ENCODE measurements around the gene CYP26B1.

GRCh38 chr2:72081451-72081850 is 66.2 kb downstream of the CYP26B1 start:
- TF ChIP-seq MAFK (IDR thresholded peaks at IDR 0.05; ENCODE audit: low read depth, low read length): no peak
- no peak for TF ChIP-seq CHD2 (IDR thresholded peaks at IDR 0.05; ENCODE audit: low read length)
- TF ChIP-seq CTCF (IDR thresholded peaks at IDR 0.05; ENCODE audit: control extremely low read depth in 1 of 3, insufficient read depth in 1 of 3, low read depth in 1 of 3, low read length in 3 of 3): no peak
- no peak for TF ChIP-seq POLR2AphosphoS5 (IDR thresholded peaks at IDR 0.05; ENCODE audit: low read depth, low read length)
- TF ChIP-seq ASH2L (IDR thresholded peaks at IDR 0.05; ENCODE audit: low read length): no peak
- TF ChIP-seq HDAC2 (IDR thresholded peaks at IDR 0.05; ENCODE audit: borderline replicate concordance in 1 of 2, low read depth in 2 of 2, low read length in 2 of 2): no peak
- no peak for TF ChIP-seq EP300 (IDR thresholded peaks at IDR 0.05; ENCODE audit: borderline replicate concordance in 1 of 2, low read depth in 2 of 2, low read length in 2 of 2)
- TF ChIP-seq, protein P1, sequence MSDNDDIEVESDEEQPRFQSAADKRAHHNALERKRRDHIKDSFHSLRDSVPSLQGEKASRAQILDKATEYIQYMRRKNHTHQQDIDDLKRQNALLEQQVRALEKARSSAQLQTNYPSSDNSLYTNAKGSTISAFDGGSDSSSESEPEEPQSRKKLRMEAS (IDR thresholded peaks at IDR 0.05): no peak

Measured in H1 (cell line).